Measurements from ENCODE around the gene TAF3.

TAF3 gene

DNA sequence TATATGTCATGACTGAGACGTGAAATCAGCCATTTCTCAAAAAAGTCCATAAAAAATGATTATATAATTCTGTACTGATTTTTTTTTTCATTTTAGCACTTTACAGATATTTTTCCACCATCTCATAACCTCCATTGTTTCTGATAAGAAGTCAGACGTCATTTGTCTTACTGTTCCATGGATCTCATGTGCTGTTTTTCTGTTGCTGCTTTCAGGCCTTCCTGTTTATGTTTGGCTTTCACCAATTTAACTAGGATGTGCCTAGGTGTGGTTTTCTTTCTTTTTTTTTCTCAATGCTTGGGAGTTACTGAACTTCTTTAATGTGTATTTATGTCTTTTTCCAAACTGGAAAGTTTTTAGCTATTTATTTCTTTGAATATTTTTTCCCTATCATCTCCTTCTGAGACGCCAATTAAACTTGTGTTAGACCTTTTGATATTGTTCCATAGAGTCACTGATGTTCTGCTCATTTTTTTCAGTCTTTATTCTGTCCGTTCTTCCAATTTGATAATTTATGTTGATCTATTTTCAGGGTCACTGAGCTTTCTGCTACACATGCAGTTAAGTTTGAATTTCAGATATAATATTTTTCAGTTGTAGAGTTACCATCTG, 43.3 kb downstream of the TAF3 start:
- in situ Hi-C loops (cut with HindIII; ENCODE audit: low pct_unique_long_range_greater_than_20kb, low sequenced_read_pairs), result no loop called here
- TF ChIP-seq JUND (IDR thresholded peaks at IDR 0.05; ENCODE audit: low read depth), result no peak
- no peak for DNase-seq (ENCODE audit: low read depth in 1 of 2, low spot score in 1 of 2)

- in situ Hi-C loops (cut with HindIII; ENCODE audit: low pct_unique_long_range_greater_than_20kb, low sequenced_read_pairs), result no loop called here
- DNase-seq (ENCODE audit: low read depth in 1 of 2, low spot score in 1 of 2), result no peak
- no peak for TF ChIP-seq JUND (IDR thresholded peaks at IDR 0.05; ENCODE audit: low read depth)
Observed at GRCh38 chr10:7862121-7862514, 43.8 kb downstream of the TAF3 start.

GRCh38 chr10:7866176-7866575, 47.9 kb downstream of the TAF3 start:
- no peak for DNase-seq (ENCODE audit: low read depth in 1 of 2, low spot score in 1 of 2)
- no peak for TF ChIP-seq JUND (IDR thresholded peaks at IDR 0.05; ENCODE audit: low read depth)
- in situ Hi-C loops (cut with HindIII; ENCODE audit: low pct_unique_long_range_greater_than_20kb, low sequenced_read_pairs), result no loop called here

DNA sequence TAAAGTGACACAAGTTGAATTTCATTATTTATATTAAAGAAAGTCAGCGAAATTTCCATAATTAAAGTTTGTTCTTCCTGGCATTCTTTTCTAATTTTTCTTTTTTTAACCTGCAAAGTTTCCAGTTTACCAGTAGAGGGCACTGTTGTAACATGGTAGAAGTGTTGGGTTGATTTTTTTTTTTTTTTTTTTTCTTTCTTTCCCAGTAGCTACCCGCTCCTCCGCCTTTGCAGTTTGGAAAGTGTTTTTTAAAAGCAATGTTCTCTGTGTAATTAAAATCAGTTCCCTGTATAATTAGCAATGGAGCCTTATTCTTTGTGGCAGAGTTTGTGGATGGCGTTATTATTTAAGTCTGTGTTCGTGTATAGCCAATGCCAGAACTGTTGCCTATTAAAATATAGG, 53.7 kb downstream of the TAF3 start:
- no peak for TF ChIP-seq JUND (IDR thresholded peaks at IDR 0.05; ENCODE audit: low read depth)
- in situ Hi-C loops (cut with HindIII; ENCODE audit: low pct_unique_long_range_greater_than_20kb, low sequenced_read_pairs), result no loop called here
- DNase-seq (ENCODE audit: low read depth in 1 of 2, low spot score in 1 of 2), result peak in 1 of 2 experiments; percentile 67

DNA sequence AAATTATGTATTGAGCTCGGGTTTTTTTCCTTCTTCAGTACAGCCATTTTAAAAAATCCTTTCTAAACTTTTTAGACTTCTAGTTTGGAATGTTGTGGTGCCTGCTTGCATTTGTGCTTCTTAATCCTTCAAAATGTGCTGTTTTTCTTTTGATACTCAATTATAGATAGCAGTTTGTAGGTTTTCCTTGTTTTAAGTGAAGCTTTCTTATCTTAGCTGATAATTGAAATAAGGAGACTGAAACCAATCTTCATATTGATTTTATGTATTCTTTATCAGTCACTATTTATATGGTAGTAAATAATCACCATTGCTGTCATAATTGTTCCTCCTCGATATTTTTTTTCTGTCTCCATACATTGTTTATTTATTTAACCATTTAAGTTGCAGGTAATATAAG, 56.6 kb downstream of the TAF3 start:
- in situ Hi-C loops (cut with HindIII; ENCODE audit: low pct_unique_long_range_greater_than_20kb, low sequenced_read_pairs), result no loop called here

GRCh38 chr10:7876541-7877127, 58.3 kb downstream of the TAF3 start:
- no peak for DNase-seq (ENCODE audit: low read depth in 1 of 2, low spot score in 1 of 2)
- in situ Hi-C loops (cut with HindIII; ENCODE audit: low pct_unique_long_range_greater_than_20kb, low sequenced_read_pairs), result no loop called here
- no peak for TF ChIP-seq JUND (IDR thresholded peaks at IDR 0.05; ENCODE audit: low read depth)

More for the DNA sequence above, 56.6 kb downstream of the TAF3 start:
- no peak for DNase-seq (ENCODE audit: low read depth in 1 of 2, low spot score in 1 of 2)
- no peak for TF ChIP-seq JUND (IDR thresholded peaks at IDR 0.05; ENCODE audit: low read depth)

- TF ChIP-seq JUND (IDR thresholded peaks at IDR 0.05; ENCODE audit: low read depth), result no peak
- no peak for DNase-seq (ENCODE audit: low read depth in 1 of 2, low spot score in 1 of 2)
- in situ Hi-C loops (cut with HindIII; ENCODE audit: low pct_unique_long_range_greater_than_20kb, low sequenced_read_pairs), result no loop called here
Observed at GRCh38 chr10:7881119-7881518, 62.8 kb downstream of the TAF3 start.

GRCh38 chr10:7886056-7886455, 67.8 kb downstream of the TAF3 start:
- DNase-seq (ENCODE audit: low read depth in 1 of 2, low spot score in 1 of 2), result peak in 1 of 2 experiments; percentile 49
- in situ Hi-C loops (cut with HindIII; ENCODE audit: low pct_unique_long_range_greater_than_20kb, low sequenced_read_pairs), result no loop called here
- TF ChIP-seq JUND (IDR thresholded peaks at IDR 0.05; ENCODE audit: low read depth), result no peak

- in situ Hi-C loops (cut with HindIII; ENCODE audit: low pct_unique_long_range_greater_than_20kb, low sequenced_read_pairs), result no loop called here
- TF ChIP-seq JUND (IDR thresholded peaks at IDR 0.05; ENCODE audit: low read depth), result no peak
- no peak for DNase-seq (ENCODE audit: low read depth in 1 of 2, low spot score in 1 of 2)
Observed at GRCh38 chr10:7887174-7887816, 69.0 kb downstream of the TAF3 start.

- in situ Hi-C loops (cut with HindIII; ENCODE audit: low pct_unique_long_range_greater_than_20kb, low sequenced_read_pairs), result no loop called here
- no peak for DNase-seq (ENCODE audit: low read depth in 1 of 2, low spot score in 1 of 2)
- no peak for TF ChIP-seq JUND (IDR thresholded peaks at IDR 0.05; ENCODE audit: low read depth)
Observed at GRCh38 chr10:7889947-7890542, 71.7 kb downstream of the TAF3 start.

DNA sequence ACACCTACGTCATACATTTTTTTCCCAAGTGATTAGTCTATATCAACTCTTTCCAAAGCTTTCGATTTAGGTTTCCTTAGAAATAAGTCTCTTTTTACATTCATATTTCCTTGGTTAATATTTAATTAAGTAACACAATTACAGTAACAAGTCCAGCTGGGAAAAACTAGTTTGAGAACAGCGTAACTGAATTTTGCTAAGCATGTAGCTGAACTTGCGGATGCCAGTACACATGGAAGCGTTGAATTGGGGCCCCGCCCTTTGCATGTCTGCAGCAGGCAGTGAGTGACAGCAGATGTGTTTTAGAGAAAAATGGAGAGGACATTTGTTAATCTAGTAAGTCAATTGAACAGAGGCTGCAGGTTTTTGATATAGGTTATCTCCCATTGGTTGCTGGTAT, 72.5 kb downstream of the TAF3 start:
- in situ Hi-C loops (cut with HindIII; ENCODE audit: low pct_unique_long_range_greater_than_20kb, low sequenced_read_pairs), result no loop called here
- no peak for DNase-seq (ENCODE audit: low read depth in 1 of 2, low spot score in 1 of 2)
- TF ChIP-seq JUND (IDR thresholded peaks at IDR 0.05; ENCODE audit: low read depth), result no peak

DNA sequence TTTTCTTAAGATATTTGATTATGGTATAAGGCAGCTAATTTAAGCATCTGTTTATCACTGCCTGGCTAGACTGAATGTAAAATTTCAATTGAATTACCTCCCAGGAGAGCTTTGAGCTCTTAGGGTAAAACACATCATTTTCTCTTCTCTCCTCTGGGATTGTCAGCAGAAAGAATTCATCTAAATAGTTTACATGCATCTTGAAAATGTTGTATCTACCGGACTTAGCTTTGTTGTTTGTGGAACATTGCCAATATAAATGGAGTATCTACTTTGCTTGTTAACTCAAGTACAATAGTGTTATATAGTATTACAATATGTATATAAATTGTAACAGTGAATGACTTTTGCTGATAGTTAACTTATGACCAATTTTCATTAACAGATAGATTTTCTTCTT, 73.3 kb downstream of the TAF3 start:
- DNase-seq (ENCODE audit: low read depth in 1 of 2, low spot score in 1 of 2), result no peak
- in situ Hi-C loops (cut with HindIII; ENCODE audit: low pct_unique_long_range_greater_than_20kb, low sequenced_read_pairs), result no loop called here
- no peak for TF ChIP-seq JUND (IDR thresholded peaks at IDR 0.05; ENCODE audit: low read depth)

DNA sequence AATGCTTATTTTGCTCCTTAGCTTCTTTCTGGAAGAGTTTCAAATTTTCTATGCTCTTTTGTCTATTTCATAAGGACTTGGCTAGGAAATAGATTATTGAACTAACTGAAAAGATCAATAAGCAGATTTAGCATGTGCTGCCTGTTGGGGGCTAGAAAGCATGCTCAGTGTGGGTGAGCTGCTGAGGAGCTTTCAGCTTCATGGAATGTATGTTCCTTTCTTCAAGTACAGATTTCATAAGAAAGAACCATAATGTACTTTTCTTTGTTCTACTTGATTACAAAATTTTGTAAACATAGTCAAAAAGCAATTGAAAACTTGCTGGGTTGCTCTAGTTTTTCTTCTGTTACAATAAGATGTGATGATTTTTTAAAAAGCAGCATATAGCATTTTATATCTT, 73.8 kb downstream of the TAF3 start:
- DNase-seq (ENCODE audit: low read depth in 1 of 2, low spot score in 1 of 2), result no peak
- TF ChIP-seq JUND (IDR thresholded peaks at IDR 0.05; ENCODE audit: low read depth), result no peak
- in situ Hi-C loops (cut with HindIII; ENCODE audit: low pct_unique_long_range_greater_than_20kb, low sequenced_read_pairs), result no loop called here

All from T47D (cell line).